MM.1S (cell line): ENCODE measurements around the gene DCAF6.

Experiments
- DNase-seq: peaks from one replicate; pipeline ENCODE4 v3.0.0-alpha.2; 2015
- H2AFZ ChIP-seq: fragments of 300-600 bp; sonication (generic); 2 replicates; pipeline ENCODE4 v1.6.0; 2016; ENCODE audit warnings: antibody characterized with exemption, low read length
- H3F3A ChIP-seq: fragments of 300-600 bp; sonication (generic); 2 replicates; pipeline ENCODE4 v1.6.1; 2016; ENCODE audit warnings: mild to moderate bottlenecking, antibody characterized with exemption, low read length, moderate library complexity, mixed read lengths; ENCODE audit not compliant: insufficient read depth
- H3K27ac ChIP-seq: fragments of 300-600 bp; sonication (generic); 2 replicates; pipeline ENCODE4 v1.5.1; 2016; ENCODE audit warnings: mild to moderate bottlenecking, low read length
- H3K27me3 ChIP-seq: fragments of 300-600 bp; sonication (generic); replicated peaks from 2 replicates; pipeline ENCODE4 v1.6.0; 2016; ENCODE audit warnings: low read length; ENCODE audit not compliant: insufficient read depth
- H3K36me3 ChIP-seq: fragments of 300-600 bp; sonication (generic); replicated peaks from 2 replicates; pipeline ENCODE4 v1.6.1; 2016; ENCODE audit warnings: mild to moderate bottlenecking, low read length, mixed read lengths; ENCODE audit not compliant: insufficient read depth
- H3K4me1 ChIP-seq: fragments of 300-600 bp; sonication (generic); 2 replicates; pipeline ENCODE4 v1.6.1; 2016; ENCODE audit warnings: low read length, mixed read lengths
- H3K4me2 ChIP-seq: fragments of 300-600 bp; sonication (generic); 2 replicates; pipeline ENCODE4 v1.6.0; 2016; ENCODE audit warnings: low read depth, low read length
- H3K4me3 ChIP-seq: fragments of 300-600 bp; sonication (generic); 2 replicates; pipeline ENCODE4 v1.5.1; 2016; ENCODE audit warnings: low read length, mixed read lengths
- H3K79me2 ChIP-seq: fragments of 300-600 bp; sonication (generic); 2 replicates; pipeline ENCODE4 v1.6.1; 2016; ENCODE audit warnings: mixed run types, low read length, mixed read lengths
- H3K9ac ChIP-seq: fragments of 300-600 bp; sonication (generic); 2 replicates; pipeline ENCODE4 v1.6.1; 2016; ENCODE audit warnings: low read length, mixed read lengths
- H3K9me2 ChIP-seq: fragments of 300-600 bp; sonication (generic); replicated peaks from 2 replicates; pipeline ENCODE4 v1.6.1; 2016; ENCODE audit warnings: mild to moderate bottlenecking, low read length, mixed read lengths; ENCODE audit not compliant: insufficient read depth
- H3K9me3 ChIP-seq: fragments of 300-600 bp; sonication (generic); replicated peaks from 2 replicates; pipeline ENCODE4 v1.6.1; 2016; ENCODE audit warnings: mild to moderate bottlenecking, low read length, mixed read lengths; ENCODE audit not compliant: insufficient read depth
- H4K20me1 ChIP-seq: fragments of 300-600 bp; sonication (generic); 2 replicates; pipeline ENCODE4 v1.6.1; 2016; ENCODE audit warnings: mild to moderate bottlenecking, low read length, moderate library complexity, mixed read lengths; ENCODE audit not compliant: insufficient read depth
- EZH2 ChIP-seq: fragments of 300-600 bp; sonication (generic); optimal IDR thresholded peaks from 2 replicates; pipeline ENCODE3; 2017; ENCODE audit warnings: low read depth, mild to moderate bottlenecking, antibody characterized with exemption, low read length, mixed read lengths
- EZH2phosphoT487 ChIP-seq: fragments of 300-600 bp; sonication (generic); IDR thresholded peaks from 2 replicates; pipeline ENCODE4 v1.6.1; 2018; ENCODE audit warnings: antibody characterized with exemption, low read length
- TF ChIP-seq, protein P1 (sequence below): fragments of 300-600 bp; sonication (generic); IDR thresholded peaks from 2 replicates; pipeline ENCODE4 v1.5.1; 2016; ENCODE audit warnings: antibody characterized with exemption, low read length, mixed read lengths

DCAF6 gene

DNA sequence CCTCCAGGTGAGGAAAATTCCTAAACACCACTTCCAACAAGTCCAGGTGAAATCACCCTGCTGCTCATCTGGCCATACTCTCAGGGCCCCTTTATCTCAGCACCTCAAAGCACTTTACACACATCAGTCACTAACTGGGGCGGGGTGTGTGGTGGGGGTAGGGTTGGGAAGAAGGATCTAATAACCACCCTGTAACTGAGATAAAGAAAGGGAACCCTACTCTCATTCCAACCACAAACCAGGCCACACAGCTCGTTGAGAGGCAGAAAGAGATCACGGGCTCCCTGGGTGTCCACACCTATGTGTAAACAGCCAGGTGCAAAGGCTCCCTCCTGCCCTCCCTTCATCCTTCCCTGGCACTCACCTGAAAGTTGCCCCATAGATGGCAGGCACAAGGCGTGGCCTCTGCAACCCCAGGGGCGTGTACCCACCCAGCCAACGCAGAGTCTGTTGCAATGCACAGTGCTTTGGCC is 179.9 kb downstream of the DCAF6 start:
- Histone ChIP-seq H3K9ac (no peak overlapping the region), H3K4me3 (no peak overlapping the region), H2AFZ (no peak overlapping the region), H3K79me2 (no peaks in the 10 kb centered on the region), H3K9me3 (no peaks in the 10 kb centered on the region), H3K27ac (no peak overlapping the region), H3K27me3 (no peaks in the 10 kb centered on the region), H3F3A (no peaks in the 10 kb centered on the region), H3K4me2 (no peak overlapping the region), H3K9me2 (no peaks in the 10 kb centered on the region), H3K36me3 (no peaks in the 10 kb centered on the region), H4K20me1 (no peaks in the 10 kb centered on the region), H3K4me1 (no peaks in the 10 kb centered on the region)
- TF ChIP-seq EZH2 (no peak), EZH2phosphoT487 (no peak)
- TF ChIP-seq, protein P1, sequence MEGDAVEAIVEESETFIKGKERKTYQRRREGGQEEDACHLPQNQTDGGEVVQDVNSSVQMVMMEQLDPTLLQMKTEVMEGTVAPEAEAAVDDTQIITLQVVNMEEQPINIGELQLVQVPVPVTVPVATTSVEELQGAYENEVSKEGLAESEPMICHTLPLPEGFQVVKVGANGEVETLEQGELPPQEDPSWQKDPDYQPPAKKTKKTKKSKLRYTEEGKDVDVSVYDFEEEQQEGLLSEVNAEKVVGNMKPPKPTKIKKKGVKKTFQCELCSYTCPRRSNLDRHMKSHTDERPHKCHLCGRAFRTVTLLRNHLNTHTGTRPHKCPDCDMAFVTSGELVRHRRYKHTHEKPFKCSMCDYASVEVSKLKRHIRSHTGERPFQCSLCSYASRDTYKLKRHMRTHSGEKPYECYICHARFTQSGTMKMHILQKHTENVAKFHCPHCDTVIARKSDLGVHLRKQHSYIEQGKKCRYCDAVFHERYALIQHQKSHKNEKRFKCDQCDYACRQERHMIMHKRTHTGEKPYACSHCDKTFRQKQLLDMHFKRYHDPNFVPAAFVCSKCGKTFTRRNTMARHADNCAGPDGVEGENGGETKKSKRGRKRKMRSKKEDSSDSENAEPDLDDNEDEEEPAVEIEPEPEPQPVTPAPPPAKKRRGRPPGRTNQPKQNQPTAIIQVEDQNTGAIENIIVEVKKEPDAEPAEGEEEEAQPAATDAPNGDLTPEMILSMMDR = no peak
- DNase-seq = no peak

DNA sequence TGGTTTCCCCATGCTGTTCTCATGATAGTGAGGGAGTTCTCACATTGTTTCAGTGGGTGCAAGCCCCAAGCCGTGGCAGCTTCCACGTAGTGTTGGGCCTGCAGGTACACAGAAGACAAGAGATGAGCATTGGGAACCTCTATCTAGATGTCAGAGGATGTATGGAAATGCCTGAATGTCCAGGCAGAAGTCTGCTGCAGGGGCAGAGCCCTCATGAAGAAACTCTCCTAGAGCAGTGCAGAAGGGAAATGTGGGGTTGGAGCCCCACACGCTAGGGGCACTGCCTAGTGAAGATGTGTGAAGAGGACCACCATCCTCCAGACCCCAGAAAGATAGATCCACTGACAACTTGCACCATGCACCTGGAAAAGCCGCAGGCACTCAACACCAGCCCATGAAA is 183.3 kb downstream of the DCAF6 start:
- Histone ChIP-seq H3K4me3 (no peak overlapping the region), H3K4me2 (no peak overlapping the region), H3K4me1 (no peaks in the 10 kb centered on the region), H4K20me1 (no peaks in the 10 kb centered on the region), H3K79me2 (no peaks in the 10 kb centered on the region), H3K9ac (no peak overlapping the region), H3K36me3 (no peaks in the 10 kb centered on the region), H3K9me2 (no peaks in the 10 kb centered on the region), H3F3A (no peaks in the 10 kb centered on the region), H3K9me3 (no peaks in the 10 kb centered on the region), H2AFZ (no peak overlapping the region), H3K27me3 (no peaks in the 10 kb centered on the region), H3K27ac (no peak overlapping the region)
- DNase-seq = no peak
- TF ChIP-seq EZH2 (no peak), EZH2phosphoT487 (no peak)
- TF ChIP-seq, protein P1 = no peak

DNA sequence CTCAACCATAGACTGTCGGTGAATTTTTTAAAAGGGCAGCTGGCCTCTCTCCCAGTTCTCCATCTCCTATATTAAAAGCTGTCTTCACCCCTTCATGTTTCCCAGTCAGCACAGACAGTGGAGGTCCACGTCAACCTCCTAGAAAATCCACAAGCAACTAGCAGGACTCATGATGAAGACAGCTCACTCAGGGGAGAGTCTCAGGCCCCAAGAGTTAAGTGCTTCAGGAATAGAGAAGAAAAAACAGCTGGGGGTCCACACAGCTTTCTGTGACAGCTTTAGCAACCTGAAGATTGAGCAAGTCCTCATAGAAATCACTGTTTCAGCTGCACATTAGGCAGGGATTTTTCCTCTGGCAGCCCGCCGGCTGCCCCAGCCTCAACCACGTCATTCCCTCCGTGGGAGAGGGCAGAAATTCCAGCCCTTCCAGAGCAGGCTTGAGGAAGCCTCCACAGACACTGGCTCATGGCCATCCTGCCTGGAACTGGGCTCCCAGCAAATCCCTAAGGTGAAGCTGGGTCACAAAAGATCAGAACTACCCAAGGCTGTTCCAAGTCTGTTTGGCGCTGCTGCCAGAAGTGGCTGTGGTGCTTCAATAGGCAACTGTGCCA is 185.0 kb downstream of the DCAF6 start:
- Histone ChIP-seq H2AFZ (no peak overlapping the region), H4K20me1 (no peaks in the 10 kb centered on the region), H3K4me3 (no peak overlapping the region), H3K4me2 (no peak overlapping the region), H3K9me2 (no peaks in the 10 kb centered on the region), H3K79me2 (no peaks in the 10 kb centered on the region), H3K4me1 (no peaks in the 10 kb centered on the region), H3K9me3 (no peaks in the 10 kb centered on the region), H3F3A (no peaks in the 10 kb centered on the region), H3K9ac (no peak overlapping the region), H3K27ac (no peak overlapping the region), H3K36me3 (no peaks in the 10 kb centered on the region), H3K27me3 (no peaks in the 10 kb centered on the region)
- no peak for DNase-seq
- TF ChIP-seq EZH2phosphoT487 (no peak), EZH2 (no peak)
- TF ChIP-seq, protein P1 = no peak
